HG03432 (cell line): ENCODE results near the gene PTEN.
"Not testable (repeated sequence)": the region's sequence is repeated elsewhere in the genome, so short reads cannot be mapped to it uniquely, and the experiment has no call there.

ENCODE experiments used
- ATAC-seq: cut with Tn5 transposase; IDR thresholded peaks from one replicate; pipeline ENCODE4 v1.9.1; 2021; ENCODE audit warnings: mild to moderate bottlenecking, moderate library complexity; ENCODE audit not compliant: unreplicated experiment

Gene PTEN

GRCh38 chr10:87844837-87845623, 18.4 kb upstream of the PTEN start:
- no peak for ATAC-seq

- no peak for ATAC-seq
These were observed 17.8 kb upstream of the PTEN start for GRCh38 chr10:87845624-87845998.

DNA sequence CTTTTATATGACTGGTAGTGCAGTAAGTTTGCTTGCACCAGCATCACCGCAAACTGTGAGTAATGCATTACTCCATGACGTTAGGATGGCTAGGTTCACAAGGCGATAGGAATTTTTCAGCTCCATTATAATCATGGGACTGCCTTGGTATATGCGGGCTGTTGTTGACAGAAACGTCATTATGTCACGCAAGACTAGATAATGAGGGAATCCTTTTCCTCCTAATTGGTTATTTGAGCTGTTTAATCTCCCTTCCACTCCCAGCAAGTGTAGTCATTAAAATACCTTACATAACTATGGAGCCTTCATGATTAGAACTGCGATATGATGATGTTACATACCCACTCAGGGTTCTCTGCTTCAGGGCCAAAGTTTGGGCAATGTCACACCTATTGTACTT, 17.4 kb upstream of the PTEN start:
- no peak for ATAC-seq

DNA sequence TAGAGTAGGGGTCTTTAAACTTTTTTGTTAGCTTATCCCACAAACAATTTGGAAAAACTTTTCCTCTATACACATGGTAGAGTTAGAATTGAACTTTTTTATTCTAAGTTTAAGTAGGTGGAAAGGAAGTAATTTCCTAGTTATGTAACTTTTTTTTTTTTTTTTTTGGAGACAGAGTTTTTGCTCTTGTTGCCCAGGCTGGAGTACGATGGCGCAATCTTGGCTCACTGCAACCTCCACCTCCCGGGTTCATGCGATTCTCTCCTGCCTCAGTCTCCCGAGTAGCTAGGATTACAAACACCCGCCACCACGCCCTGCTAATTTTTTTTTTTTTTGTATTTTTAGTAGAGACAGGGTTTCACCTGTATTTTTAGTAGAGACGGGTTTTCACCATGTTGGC, 16.7 kb upstream of the PTEN start:
- not testable (repeated sequence) for ATAC-seq

- no peak for ATAC-seq
These were observed 15.9 kb upstream of the PTEN start for GRCh38 chr10:87847550-87847949.

DNA sequence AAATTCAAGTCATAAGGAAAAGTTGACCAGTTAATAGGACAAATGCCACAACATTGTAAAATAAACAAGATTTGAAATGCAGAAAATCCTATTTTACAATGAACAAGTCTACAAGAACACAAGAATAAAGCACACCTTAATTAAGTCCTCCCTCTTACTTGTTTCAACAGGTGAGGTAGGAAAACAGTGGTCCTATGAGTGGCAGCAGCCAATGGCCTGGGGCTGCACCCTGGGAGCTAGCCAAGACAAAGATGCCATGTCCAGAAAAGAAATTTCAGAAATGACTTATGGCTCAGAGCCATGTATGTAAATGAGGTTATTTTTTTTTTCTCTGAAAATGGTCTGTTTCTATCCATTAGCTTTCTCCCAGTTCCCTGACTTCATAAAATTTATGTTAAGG, 14.4 kb upstream of the PTEN start:
- no peak for ATAC-seq

- no peak for ATAC-seq
These were observed 12.7 kb upstream of the PTEN start for GRCh38 chr10:87850742-87851205.

GRCh38 chr10:87852089-87852488, 11.3 kb upstream of the PTEN start:
- ATAC-seq = no peak

DNA sequence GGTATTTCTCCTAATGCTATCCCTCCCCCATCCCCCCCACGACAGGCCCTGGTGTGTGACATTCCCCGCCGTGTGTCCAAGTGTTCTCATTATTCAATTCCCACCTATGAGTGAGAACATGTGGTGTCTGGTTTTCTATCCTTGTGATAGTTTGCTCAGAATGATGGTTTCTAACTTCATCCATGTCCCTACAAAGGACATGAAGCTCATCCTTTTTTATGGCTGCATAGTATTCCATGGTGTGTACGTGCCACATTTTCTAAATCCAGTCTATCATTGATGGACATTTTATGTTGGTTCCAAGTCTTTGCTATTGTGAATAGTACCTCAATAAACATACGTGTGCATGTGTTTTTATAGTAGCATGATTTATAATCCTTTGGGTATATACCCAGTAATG, 8.2 kb upstream of the PTEN start:
- ATAC-seq = not testable (repeated sequence)

DNA sequence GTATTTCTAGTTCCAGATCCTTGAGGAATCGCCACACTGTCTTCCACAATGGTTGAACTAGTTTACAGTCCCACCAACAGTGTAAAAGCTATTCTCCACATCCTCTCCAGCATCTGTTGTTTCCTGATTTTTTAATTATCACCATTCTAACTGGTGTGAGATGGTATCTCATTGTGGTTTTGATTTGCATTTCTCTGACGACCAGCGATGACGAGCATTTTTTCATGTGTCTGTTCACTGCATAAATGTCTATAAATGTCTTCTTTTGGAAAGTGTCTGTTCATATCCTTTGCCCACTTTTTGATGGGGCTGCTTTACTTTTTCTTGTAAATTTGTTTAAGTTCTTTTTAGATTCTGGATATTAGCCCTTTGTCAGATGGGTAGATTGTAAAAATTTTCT, 7.8 kb upstream of the PTEN start:
- ATAC-seq = not testable (repeated sequence)

DNA sequence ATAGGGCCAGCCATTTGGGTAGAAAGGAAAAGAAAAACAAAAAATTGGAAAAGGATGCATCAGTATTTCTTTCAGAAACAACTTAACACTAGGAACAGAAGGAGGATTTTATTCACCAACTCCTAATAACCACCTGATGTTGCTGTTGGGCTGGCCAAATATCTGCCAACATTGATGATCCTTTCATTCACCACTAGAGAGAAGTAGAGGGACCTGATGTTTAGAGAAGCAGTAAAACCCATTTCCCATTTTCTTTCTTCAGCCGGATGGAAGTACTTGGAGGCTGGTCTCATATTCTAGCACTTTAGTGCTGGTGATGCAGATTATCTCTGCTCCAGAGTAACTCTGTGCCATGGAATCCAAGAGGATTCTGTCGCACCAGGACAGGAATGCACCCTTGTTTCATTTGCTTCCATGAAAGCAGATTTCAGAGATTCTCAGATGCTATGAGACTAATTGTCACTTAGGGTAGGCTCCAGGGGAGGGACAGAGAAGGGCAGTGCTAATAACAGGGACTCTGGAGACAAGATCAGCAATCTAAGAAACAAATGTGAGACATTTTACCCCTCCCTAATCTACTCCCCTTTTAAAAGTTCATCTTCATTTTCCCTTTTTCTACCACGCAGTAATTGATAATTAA, 3.1 kb upstream of the PTEN start:
- ATAC-seq = no peak

DNA sequence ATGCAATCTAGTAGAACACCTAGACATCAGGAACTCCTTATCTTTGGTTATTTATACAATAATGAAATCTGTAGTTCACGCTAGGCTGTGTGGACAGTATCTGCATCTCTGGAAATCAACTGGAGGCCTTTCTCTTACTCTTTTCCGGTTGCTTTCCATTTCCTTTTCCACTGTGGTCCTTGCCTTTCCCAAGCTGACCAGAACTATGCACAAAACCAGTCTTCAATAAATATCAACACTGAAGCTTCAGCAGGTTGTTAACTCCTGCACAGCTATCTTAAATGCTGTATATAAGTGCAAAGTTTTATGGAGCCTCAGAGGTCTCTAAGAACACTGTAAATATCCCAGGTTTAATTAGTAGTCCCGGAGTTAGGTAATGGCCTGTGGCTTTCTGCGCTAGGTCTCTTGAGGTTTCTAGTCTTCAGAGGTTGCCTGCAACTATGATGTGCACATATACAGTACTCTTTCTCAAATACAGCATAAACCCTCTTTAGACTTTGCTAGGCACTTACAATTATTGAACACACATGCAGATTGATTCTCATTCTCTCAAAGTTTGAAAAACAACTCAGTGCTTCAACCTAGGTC, 2.5 kb upstream of the PTEN start:
- ATAC-seq = no peak

DNA sequence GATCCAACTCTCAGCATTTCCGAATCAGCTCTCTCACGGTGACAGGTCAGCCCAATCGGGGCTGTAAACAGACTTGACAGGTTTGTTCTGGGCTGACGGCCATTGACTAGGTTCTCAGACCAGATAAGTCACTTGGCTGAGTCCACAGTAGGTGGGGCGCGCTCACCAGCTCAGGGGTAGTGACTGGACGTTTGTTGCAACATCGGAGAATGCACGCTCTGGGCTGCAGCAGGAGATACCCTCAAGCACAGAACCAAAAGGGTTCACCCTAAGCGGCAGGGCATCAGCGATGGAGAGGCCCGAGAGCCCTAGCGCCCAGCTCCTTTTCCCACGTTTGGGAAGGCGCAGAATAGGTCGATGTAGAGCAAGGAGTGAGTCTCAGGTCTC, 1.9 kb upstream of the PTEN start:
- ATAC-seq = peak; percentile 10

GRCh38 chr10:87861953-87862678, 1.3 kb upstream of the PTEN start:
- ATAC-seq = peak; percentile 59

- ATAC-seq = peak; percentile 13
These were observed 759 bp upstream of the PTEN start for GRCh38 chr10:87862679-87863052.

DNA sequence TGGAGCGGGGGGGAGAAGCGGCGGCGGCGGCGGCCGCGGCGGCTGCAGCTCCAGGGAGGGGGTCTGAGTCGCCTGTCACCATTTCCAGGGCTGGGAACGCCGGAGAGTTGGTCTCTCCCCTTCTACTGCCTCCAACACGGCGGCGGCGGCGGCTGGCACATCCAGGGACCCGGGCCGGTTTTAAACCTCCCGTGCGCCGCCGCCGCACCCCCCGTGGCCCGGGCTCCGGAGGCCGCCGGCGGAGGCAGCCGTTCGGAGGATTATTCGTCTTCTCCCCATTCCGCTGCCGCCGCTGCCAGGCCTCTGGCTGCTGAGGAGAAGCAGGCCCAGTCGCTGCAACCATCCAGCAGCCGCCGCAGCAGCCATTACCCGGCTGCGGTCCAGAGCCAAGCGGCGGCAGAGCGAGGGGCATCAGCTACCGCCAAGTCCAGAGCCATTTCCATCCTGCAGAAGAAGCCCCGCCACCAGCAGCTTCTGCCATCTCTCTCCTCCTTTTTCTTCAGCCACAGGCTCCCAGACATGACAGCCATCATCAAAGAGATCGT, 598 bp downstream of the PTEN start:
- peak; percentile 2 for ATAC-seq

GRCh38 chr10:87864496-87865059, 1.2 kb downstream of the PTEN start:
- no peak for ATAC-seq

GRCh38 chr10:87865241-87865881, 1.9 kb downstream of the PTEN start:
- ATAC-seq = no peak

GRCh38 chr10:87866412-87866974, 3.1 kb downstream of the PTEN start:
- ATAC-seq = no peak

- no peak for ATAC-seq
These were observed 4.0 kb downstream of the PTEN start for GRCh38 chr10:87867453-87867852.
